DND-41 (cell line): ENCODE results near the gene MGAT4A.

Experiments
- ATAC-seq: fragments of 200-7000 bp; cut with Tn5 transposase; 3 replicates; pipeline ENCODE4 v1.9.1; 2021; ENCODE audit warnings: low read depth; ENCODE audit not compliant: insufficient read depth
- DNase-seq: peaks from one replicate; pipeline ENCODE4 v3.0.0-alpha.2; 2020
- H2AFZ ChIP-seq: 2 replicates; pipeline ENCODE4 v1.6.0; 2012; ENCODE audit warnings: low read depth, low read length
- H3K27ac ChIP-seq: 2 replicates; pipeline ENCODE4 v1.5.1; 2012; ENCODE audit warnings: low read length, inconsistent platforms
- H3K27me3 ChIP-seq: fragments of 200-600 bp; sonication (generic); 2 replicates; pipeline ENCODE4 v1.6.0; 2012; ENCODE audit warnings: low read length, mild to moderate bottlenecking, inconsistent platforms; ENCODE audit not compliant: insufficient read depth, poor library complexity
- H3K36me3 ChIP-seq: 2 replicates; pipeline ENCODE4 v1.5.1; 2012; ENCODE audit warnings: low read length, inconsistent platforms; ENCODE audit not compliant: insufficient read depth
- H3K4me1 ChIP-seq: 2 replicates; pipeline ENCODE4 v1.5.1; 2012; ENCODE audit warnings: mild to moderate bottlenecking, low read length; ENCODE audit not compliant: insufficient read depth
- H3K4me2 ChIP-seq: 2 replicates; pipeline ENCODE4 v1.6.0; 2012; ENCODE audit warnings: mild to moderate bottlenecking, moderate library complexity, low read length, inconsistent platforms; ENCODE audit not compliant: insufficient read depth
- H3K4me3 ChIP-seq, 2 experiments: fragments of 200-600 bp in 1 of 2; shearing (Covaris generic) in 1 of 2; 2 replicates each; pipeline ENCODE4 v1.5.1; 2012 to 2016; ENCODE audit warnings: inconsistent platforms in 2 of 2, low read length in 2 of 2, mild to moderate bottlenecking in 2 of 2, low read depth in 1 of 2, moderate library complexity in 1 of 2
- H3K79me2 ChIP-seq: 2 replicates; pipeline ENCODE4 v1.6.0; 2012; ENCODE audit warnings: low read length, inconsistent platforms; ENCODE audit not compliant: insufficient read depth
- H3K9ac ChIP-seq: 2 replicates; pipeline ENCODE4 v1.6.0; 2012; ENCODE audit warnings: low read depth, mild to moderate bottlenecking, inconsistent platforms, low read length, moderate library complexity
- H3K9me3 ChIP-seq: 2 replicates; pipeline ENCODE4 v1.5.1; 2012; ENCODE audit warnings: low read length, moderate library complexity, mild to moderate bottlenecking, inconsistent platforms; ENCODE audit not compliant: insufficient read depth, severe bottlenecking
- H4K20me1 ChIP-seq: 2 replicates; pipeline ENCODE4 v1.6.0; 2012; ENCODE audit warnings: low read length; ENCODE audit not compliant: insufficient read depth
- EZH2 ChIP-seq: IDR thresholded peaks from 3 replicates; pipeline ENCODE4 v1.6.1; 2012; ENCODE audit warnings: borderline replicate concordance, low read depth, mild to moderate bottlenecking, moderate library complexity, low read length, inconsistent platforms; ENCODE audit not compliant: severe bottlenecking
- TF ChIP-seq, protein P1 (sequence below): IDR thresholded peaks from 2 replicates; pipeline ENCODE4 v1.5.1; 2012; ENCODE audit warnings: borderline replicate concordance, low read length, moderate library complexity, mild to moderate bottlenecking; ENCODE audit not compliant: poor library complexity, severe bottlenecking; ENCODE audit errors: extremely low read depth

The MGAT4A gene

DNA sequence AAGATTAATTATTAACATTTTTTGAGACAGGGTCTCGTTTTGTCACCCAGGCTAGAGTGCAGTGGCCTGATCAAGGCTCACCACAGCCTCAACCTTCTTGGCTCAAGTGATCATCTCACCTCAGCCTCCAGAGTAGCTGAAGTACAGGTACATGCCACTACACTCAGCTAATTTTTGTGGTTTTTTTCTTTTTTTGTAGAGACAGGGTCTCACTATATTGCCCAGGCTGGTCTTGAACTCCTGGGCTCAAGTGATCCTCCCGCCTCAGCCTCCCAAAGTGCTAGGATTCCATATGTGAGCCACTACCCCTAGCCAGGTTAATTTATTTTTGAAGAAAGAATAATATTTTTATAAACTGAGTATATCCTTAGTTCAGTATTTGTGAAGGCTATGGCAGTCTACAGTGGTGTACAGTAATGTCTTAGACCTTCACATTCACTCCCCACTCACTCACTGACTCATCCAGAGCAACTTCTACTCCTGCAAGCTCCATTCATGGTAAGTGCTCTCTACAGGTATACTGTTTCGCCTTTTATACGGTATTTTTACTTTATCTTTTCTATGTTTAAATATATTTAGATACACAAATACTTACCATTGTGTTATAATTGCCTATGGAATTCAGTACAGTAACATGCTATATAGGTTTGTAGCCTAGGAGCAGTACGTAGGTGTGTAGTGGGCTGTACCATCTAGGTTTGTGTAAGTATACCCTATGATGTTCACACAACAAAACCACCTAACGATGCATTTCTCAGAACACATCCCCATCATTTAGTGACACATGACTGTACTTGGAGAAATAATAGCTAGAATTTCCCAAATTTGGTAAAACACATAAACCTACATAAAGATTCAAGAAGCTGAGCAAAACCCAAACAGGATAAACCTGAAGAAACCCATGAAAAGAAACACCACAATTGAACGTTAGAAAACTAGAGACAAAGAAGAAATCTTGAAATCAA lies 38.6 kb downstream of the MGAT4A start:
- Histone ChIP-seq H3K36me3 (no peaks in the 10 kb centered on the region), H4K20me1 (peaks cover 35% of the 10 kb centered on the region)
- TF ChIP-seq EZH2: no peak
- TF ChIP-seq, protein P1, sequence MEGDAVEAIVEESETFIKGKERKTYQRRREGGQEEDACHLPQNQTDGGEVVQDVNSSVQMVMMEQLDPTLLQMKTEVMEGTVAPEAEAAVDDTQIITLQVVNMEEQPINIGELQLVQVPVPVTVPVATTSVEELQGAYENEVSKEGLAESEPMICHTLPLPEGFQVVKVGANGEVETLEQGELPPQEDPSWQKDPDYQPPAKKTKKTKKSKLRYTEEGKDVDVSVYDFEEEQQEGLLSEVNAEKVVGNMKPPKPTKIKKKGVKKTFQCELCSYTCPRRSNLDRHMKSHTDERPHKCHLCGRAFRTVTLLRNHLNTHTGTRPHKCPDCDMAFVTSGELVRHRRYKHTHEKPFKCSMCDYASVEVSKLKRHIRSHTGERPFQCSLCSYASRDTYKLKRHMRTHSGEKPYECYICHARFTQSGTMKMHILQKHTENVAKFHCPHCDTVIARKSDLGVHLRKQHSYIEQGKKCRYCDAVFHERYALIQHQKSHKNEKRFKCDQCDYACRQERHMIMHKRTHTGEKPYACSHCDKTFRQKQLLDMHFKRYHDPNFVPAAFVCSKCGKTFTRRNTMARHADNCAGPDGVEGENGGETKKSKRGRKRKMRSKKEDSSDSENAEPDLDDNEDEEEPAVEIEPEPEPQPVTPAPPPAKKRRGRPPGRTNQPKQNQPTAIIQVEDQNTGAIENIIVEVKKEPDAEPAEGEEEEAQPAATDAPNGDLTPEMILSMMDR: no peak

DNA sequence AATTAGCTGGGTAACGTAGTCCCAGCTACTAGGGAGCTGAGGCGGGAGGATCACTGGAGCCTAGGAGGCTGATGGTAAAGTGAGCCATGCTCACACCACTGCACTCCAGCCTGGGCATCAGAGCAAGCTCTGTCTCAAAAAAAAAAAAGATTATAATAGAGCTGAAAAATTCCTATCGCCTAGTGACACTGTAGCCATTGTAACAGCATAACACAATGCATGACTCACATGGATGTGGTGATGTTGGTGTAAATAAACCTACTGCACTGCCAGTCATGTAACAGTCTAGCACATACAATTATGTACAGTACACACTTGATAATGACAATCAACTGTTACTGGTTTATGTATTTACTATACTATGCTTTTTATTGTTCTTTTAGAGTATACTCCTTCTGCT lies 39.6 kb downstream of the MGAT4A start:
- Histone ChIP-seq H3K27me3 (no peaks in the 10 kb centered on the region), H3K4me2 (no peak overlapping the region), H3K9me3 (no peaks in the 10 kb centered on the region), H3K4me1 (peaks cover 5% of the 10 kb centered on the region; the same call in 1 of the 2 replicates), H3K36me3 (no peaks in the 10 kb centered on the region), H3K27ac (no peak overlapping the region), H4K20me1 (peaks cover 35% of the 10 kb centered on the region), H3K79me2 (peaks cover 96% of the 10 kb centered on the region), H3K4me3 (no peak overlapping the region), H3K9ac (no peak overlapping the region), H2AFZ (no peak overlapping the region)
- no peak for TF ChIP-seq EZH2
- TF ChIP-seq, protein P1: no peak
- no peak for DNase-seq
- ATAC-seq: no peak

More for the DNA sequence above, 38.6 kb downstream of the MGAT4A start:
- H3K27me3 ChIP-seq: no peaks in the 10 kb centered on the region
- H3K9me3 ChIP-seq: no peaks in the 10 kb centered on the region
- H3K9ac ChIP-seq: no peak overlapping the region
- no peak overlapping the region for H3K4me2 ChIP-seq
- H3K4me1 ChIP-seq: peaks cover 5% of the 10 kb centered on the region; the same call in 1 of the 2 replicates
- ATAC-seq: no peak
- peaks cover 96% of the 10 kb centered on the region for H3K79me2 ChIP-seq
- no peak overlapping the region for H3K27ac ChIP-seq
- no peak for DNase-seq
- no peak overlapping the region for H3K4me3 ChIP-seq
- H2AFZ ChIP-seq: no peak overlapping the region

DNA sequence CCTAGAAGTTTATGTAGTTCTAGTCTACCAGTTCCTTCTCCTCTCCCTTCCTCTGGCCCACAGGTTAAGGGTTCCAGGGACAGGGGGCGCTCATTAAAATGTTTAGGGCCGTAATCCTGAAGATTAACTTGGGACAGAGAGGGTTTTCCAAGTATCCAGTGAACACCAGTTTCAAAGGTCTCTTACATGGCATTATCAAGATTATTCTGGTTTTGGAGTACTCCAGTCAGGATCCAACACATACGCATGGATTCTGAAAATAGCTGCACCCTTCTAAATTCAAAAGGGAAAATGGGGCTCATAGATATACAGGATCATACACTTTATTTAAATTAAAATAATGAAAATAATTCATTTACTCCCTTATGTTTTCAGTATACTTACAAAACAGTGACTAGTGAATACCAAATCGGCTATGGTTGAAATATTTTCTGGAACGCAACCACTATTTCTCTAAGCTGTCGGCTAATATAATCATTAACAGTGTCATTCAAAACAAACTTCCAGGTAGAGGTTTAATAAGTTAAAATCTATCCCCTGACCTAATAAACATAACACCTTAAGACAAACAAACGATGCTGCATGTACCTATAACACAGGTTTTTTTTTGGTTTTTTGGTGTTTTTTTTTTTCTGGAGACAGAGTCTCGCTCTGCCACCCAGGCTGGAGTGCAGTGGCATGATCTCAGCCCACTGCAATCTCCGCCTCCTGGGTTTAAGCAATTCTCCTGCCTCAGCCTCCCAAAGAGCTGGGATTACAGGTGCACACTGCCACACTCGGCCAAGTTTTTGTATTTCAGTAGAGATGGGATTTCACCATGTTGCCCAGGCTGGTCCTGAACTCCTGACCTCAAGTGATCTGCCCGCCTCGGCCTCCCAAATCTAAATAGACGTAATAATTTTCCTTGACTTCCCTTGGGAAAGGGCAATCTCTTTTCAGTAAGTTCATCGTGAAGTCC lies 44.7 kb downstream of the MGAT4A start:
- Histone ChIP-seq H3K9me3 (no peaks in the 10 kb centered on the region), H3K27me3 (no peaks in the 10 kb centered on the region), H3K79me2 (peaks cover 96% of the 10 kb centered on the region), H3K4me3 (no peak overlapping the region), H3K27ac (no peak overlapping the region; the same call in 1 of the 2 replicates), H3K4me1 (no peaks in the 10 kb centered on the region), H3K9ac (no peak overlapping the region), H4K20me1 (peaks cover 25% of the 10 kb centered on the region), H3K4me2 (no peak overlapping the region), H3K36me3 (0 out of 2 replicates have a peak, but pooled peaks cover 5% of the 10 kb centered on the region), H2AFZ (no peak overlapping the region)
- DNase-seq (no peak), ATAC-seq (no peak)
- no peak for TF ChIP-seq EZH2
- TF ChIP-seq, protein P1: no peak
